Panc1 (cell line): ENCODE data around the gene TEX22.

Experiments
- POLR2AphosphoS5 ChIP-seq: IDR thresholded peaks from 2 replicates; pipeline ENCODE4 v1.6.1; 2012; ENCODE audit warnings: mild to moderate bottlenecking, low read depth, low read length, moderate library complexity
- TF ChIP-seq, protein P1 (sequence below): fragments of 450-650 bp; IDR thresholded peaks from 2 replicates; pipeline ENCODE4 v1.5.1; 2017; ENCODE audit warnings: mild to moderate bottlenecking
- TF ChIP-seq, protein P2 (sequence below), 2 experiments: IDR thresholded peaks; 2 replicates each; pipeline ENCODE4 v1.6.1; 2011 to 2012; ENCODE audit warnings: low read depth in 2 of 2, control low read depth in 1 of 2, low read length in 1 of 2, mild to moderate bottlenecking in 1 of 2, moderate library complexity in 1 of 2; ENCODE audit not compliant: insufficient read depth in 1 of 2

DNA sequence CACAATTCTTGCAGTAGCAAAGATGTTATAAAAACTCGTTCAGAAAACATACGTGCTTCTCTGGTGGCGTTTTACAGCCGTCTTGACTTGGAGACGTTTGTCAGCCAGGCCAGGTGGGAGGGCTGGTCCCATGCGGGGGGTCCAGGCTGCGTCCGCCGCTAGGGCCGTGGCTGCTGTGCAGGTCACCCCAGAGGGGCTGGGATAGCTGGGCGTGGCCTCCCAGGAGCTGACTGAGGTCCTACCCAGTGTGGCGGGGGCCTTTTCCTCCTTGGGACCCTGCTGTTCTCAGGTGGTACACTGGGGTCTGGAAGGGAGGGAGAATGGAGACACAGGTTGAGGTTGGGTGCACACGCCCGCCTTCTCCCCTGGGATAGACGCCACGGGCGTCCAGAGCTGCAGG lies 46.5 kb downstream of the TEX22 start:
- TF ChIP-seq, protein P1, sequence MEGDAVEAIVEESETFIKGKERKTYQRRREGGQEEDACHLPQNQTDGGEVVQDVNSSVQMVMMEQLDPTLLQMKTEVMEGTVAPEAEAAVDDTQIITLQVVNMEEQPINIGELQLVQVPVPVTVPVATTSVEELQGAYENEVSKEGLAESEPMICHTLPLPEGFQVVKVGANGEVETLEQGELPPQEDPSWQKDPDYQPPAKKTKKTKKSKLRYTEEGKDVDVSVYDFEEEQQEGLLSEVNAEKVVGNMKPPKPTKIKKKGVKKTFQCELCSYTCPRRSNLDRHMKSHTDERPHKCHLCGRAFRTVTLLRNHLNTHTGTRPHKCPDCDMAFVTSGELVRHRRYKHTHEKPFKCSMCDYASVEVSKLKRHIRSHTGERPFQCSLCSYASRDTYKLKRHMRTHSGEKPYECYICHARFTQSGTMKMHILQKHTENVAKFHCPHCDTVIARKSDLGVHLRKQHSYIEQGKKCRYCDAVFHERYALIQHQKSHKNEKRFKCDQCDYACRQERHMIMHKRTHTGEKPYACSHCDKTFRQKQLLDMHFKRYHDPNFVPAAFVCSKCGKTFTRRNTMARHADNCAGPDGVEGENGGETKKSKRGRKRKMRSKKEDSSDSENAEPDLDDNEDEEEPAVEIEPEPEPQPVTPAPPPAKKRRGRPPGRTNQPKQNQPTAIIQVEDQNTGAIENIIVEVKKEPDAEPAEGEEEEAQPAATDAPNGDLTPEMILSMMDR: no peak
- TF ChIP-seq, protein P2, sequence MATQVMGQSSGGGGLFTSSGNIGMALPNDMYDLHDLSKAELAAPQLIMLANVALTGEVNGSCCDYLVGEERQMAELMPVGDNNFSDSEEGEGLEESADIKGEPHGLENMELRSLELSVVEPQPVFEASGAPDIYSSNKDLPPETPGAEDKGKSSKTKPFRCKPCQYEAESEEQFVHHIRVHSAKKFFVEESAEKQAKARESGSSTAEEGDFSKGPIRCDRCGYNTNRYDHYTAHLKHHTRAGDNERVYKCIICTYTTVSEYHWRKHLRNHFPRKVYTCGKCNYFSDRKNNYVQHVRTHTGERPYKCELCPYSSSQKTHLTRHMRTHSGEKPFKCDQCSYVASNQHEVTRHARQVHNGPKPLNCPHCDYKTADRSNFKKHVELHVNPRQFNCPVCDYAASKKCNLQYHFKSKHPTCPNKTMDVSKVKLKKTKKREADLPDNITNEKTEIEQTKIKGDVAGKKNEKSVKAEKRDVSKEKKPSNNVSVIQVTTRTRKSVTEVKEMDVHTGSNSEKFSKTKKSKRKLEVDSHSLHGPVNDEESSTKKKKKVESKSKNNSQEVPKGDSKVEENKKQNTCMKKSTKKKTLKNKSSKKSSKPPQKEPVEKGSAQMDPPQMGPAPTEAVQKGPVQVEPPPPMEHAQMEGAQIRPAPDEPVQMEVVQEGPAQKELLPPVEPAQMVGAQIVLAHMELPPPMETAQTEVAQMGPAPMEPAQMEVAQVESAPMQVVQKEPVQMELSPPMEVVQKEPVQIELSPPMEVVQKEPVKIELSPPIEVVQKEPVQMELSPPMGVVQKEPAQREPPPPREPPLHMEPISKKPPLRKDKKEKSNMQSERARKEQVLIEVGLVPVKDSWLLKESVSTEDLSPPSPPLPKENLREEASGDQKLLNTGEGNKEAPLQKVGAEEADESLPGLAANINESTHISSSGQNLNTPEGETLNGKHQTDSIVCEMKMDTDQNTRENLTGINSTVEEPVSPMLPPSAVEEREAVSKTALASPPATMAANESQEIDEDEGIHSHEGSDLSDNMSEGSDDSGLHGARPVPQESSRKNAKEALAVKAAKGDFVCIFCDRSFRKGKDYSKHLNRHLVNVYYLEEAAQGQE (IDR thresholded peaks at IDR 0.05; ENCODE audit: insufficient read depth in 1 of 2, low read depth in 2 of 2, low read length in 1 of 2): no peak
- no peak for TF ChIP-seq POLR2AphosphoS5
